ENCODE data around the gene DSTN. TPM values are rescaled to one million over a fixed set of nuclear protein-coding genes. Genes with fewer than 3 reads are reported as not detected.

The DSTN gene
- total and polyA plus RNA-seq, 9 of the 15 experiments (the other 6 are each of a cell fraction or from before 2014, with no cell fraction given) = 25.7 to 88.3 (median 61.0) TPM

DNA sequence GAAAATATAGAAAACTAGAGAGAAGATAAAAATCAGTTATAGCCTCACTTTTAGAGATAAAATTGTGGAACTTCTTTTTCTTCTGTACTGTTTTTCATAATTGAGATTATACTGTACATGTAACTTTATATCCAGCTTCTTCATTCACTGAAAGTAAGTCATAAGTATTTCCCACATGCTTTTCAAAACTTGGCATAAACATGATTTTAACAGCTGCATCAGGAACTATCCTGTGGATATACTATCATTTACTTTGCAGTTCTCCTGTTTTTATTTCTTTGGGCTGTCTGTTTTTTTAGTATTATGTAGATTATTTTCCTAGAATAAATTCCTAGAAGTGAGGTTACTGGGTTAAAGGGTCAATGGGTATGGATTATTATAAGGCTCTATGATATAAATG is 14.8 kb downstream of the DSTN start (continued):
- TF ChIP-seq DNMT1 (IDR thresholded peaks at IDR 0.05) = no peak
- no peak for TF ChIP-seq MEF2A (IDR thresholded peaks at IDR 0.05; ENCODE audit: control insufficient read depth, low read depth, low read length)
- TF ChIP-seq, protein P1, sequence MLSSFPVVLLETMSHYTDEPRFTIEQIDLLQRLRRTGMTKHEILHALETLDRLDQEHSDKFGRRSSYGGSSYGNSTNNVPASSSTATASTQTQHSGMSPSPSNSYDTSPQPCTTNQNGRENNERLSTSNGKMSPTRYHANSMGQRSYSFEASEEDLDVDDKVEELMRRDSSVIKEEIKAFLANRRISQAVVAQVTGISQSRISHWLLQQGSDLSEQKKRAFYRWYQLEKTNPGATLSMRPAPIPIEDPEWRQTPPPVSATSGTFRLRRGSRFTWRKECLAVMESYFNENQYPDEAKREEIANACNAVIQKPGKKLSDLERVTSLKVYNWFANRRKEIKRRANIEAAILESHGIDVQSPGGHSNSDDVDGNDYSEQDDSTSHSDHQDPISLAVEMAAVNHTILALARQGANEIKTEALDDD (IDR thresholded peaks at IDR 0.05) = no peak
- no peak for TF ChIP-seq LCOR (CRISPR knock-in tag; IDR thresholded peaks at IDR 0.05)
- no peak for TF ChIP-seq E2F3 (CRISPR knock-in tag; IDR thresholded peaks at IDR 0.05)
- TF ChIP-seq ELF1 (tag; IDR thresholded peaks at IDR 0.05) = no peak

DNA sequence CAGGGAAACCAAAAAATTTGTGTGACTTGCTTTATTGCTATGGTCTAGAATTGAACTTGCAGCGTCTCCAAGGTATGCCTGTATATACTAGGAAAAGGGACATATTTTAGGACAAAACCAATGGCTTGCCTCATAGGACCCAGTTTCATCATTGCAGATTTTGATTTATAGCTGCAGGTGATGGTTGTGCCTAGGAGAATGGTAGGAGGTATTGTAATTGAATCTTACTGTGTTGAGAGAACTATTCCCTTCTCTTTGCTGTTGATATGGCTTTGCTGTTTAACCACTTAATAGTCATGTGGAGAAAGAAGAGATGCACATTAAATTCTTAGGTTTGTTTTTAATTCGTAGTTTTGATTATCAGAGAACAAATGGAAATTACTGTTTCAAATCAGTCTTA is 16.4 kb downstream of the DSTN start:
- BruUV-seq (replicated peaks) = no TSS peak
- Histone ChIP-seq H3K27me3 (ENCODE audit: control insufficient read depth in 2 of 2, insufficient read depth in 2 of 2, low read length in 2 of 2) (no peaks in the 10 kb centered on the region), H3K4me1 (replicated peaks in 1 of 2; ENCODE audit: control insufficient read depth in 2 of 2, insufficient read depth in 2 of 2, low read length in 2 of 2) (peaks cover 0 to 8% of the 10 kb centered on the region in 2 experiments; a peak in 3 of 5 replicates), H4K20me1 (replicated peaks; ENCODE audit: control insufficient read depth, insufficient read depth, low read length) (no peaks in the 10 kb centered on the region), H2AFZ (ENCODE audit: low read depth, low read length) (no peak overlapping the region), H3K9me1 (ENCODE audit: control insufficient read depth, insufficient read depth, low read length) (no peaks in the 10 kb centered on the region), H3K79me2 (ENCODE audit: control insufficient read depth, insufficient read depth, low read length) (peaks cover 23% of the 10 kb centered on the region; the same call in 2 of the 3 replicates), H3K9ac (ENCODE audit: insufficient read depth in 1 of 2, low read depth in 2 of 2, low read length in 2 of 2) (no peak overlapping the region), H3K4me3 (no peak overlapping the region), H3K4me2 (ENCODE audit: insufficient read depth, low read length) (no peak overlapping the region), H3K9me3 (replicated peaks; ENCODE audit: control insufficient read depth, insufficient read depth, low read depth, low read length) (no peaks in the 10 kb centered on the region), H3K27ac (ENCODE audit: extremely low read depth, low read depth, low read length) (no peak overlapping the region), H3K36me3 (ENCODE audit: control insufficient read depth, insufficient read depth, low read length) (no peaks in the 10 kb centered on the region)
- no peak for ATAC-seq
- CTCF ChIA-PET (ENCODE audit: low intra/inter-chr PET ratio) = no interaction called here
- FAIRE-seq = no peak
- no peak for DNase-seq (ENCODE audit: extremely low read depth in 1 of 4, low spot score in 3 of 4)
- 66% methylated on average over 2 of the region's 2 CpGs for WGBS (ENCODE audit: insufficient coverage, low coverage, missing lambda C conversion rate)
- in situ Hi-C loops (cut with MboI) = no loop called here
- intact Hi-C loops (cut with micrococcal nuclease) = no loop called here
- POLR2A ChIA-PET = interaction anchor here (1.2 kb wide), 1 partner anchor 8 kb away, joined by 3 read pairs; no protein-coding TSS in a partner anchor
- TF ChIP-seq, protein P2, sequence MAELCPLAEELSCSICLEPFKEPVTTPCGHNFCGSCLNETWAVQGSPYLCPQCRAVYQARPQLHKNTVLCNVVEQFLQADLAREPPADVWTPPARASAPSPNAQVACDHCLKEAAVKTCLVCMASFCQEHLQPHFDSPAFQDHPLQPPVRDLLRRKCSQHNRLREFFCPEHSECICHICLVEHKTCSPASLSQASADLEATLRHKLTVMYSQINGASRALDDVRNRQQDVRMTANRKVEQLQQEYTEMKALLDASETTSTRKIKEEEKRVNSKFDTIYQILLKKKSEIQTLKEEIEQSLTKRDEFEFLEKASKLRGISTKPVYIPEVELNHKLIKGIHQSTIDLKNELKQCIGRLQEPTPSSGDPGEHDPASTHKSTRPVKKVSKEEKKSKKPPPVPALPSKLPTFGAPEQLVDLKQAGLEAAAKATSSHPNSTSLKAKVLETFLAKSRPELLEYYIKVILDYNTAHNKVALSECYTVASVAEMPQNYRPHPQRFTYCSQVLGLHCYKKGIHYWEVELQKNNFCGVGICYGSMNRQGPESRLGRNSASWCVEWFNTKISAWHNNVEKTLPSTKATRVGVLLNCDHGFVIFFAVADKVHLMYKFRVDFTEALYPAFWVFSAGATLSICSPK (IDR thresholded peaks at IDR 0.05; ENCODE audit: borderline replicate concordance) = no peak
- TF ChIP-seq DPF2 (IDR thresholded peaks at IDR 0.05) (no peak), SAFB2 (IDR thresholded peaks at IDR 0.05; ENCODE audit: borderline replicate concordance, low read depth, low read length, severe bottlenecking) (no peak), MBD2 (IDR thresholded peaks at IDR 0.05; ENCODE audit: borderline replicate concordance, low read depth) (no peak), ZNF707 (CRISPR knock-in tag; conservative IDR thresholded peaks at IDR 0.05) (no peak), TFAM (CRISPR knock-in tag; conservative IDR thresholded peaks at IDR 0.05) (no peak), HDAC3 (IDR thresholded peaks at IDR 0.05; ENCODE audit: borderline replicate concordance, partially characterized antibody) (no peak), GABPB2 (CRISPR knock-in tag; conservative IDR thresholded peaks at IDR 0.05) (no peak)
- TF ChIP-seq, protein P3, sequence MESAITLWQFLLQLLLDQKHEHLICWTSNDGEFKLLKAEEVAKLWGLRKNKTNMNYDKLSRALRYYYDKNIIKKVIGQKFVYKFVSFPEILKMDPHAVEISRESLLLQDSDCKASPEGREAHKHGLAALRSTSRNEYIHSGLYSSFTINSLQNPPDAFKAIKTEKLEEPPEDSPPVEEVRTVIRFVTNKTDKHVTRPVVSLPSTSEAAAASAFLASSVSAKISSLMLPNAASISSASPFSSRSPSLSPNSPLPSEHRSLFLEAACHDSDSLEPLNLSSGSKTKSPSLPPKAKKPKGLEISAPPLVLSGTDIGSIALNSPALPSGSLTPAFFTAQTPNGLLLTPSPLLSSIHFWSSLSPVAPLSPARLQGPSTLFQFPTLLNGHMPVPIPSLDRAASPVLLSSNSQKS (CRISPR knock-in tag; IDR thresholded peaks at IDR 0.05) = no peak
- TF ChIP-seq, protein P4, sequence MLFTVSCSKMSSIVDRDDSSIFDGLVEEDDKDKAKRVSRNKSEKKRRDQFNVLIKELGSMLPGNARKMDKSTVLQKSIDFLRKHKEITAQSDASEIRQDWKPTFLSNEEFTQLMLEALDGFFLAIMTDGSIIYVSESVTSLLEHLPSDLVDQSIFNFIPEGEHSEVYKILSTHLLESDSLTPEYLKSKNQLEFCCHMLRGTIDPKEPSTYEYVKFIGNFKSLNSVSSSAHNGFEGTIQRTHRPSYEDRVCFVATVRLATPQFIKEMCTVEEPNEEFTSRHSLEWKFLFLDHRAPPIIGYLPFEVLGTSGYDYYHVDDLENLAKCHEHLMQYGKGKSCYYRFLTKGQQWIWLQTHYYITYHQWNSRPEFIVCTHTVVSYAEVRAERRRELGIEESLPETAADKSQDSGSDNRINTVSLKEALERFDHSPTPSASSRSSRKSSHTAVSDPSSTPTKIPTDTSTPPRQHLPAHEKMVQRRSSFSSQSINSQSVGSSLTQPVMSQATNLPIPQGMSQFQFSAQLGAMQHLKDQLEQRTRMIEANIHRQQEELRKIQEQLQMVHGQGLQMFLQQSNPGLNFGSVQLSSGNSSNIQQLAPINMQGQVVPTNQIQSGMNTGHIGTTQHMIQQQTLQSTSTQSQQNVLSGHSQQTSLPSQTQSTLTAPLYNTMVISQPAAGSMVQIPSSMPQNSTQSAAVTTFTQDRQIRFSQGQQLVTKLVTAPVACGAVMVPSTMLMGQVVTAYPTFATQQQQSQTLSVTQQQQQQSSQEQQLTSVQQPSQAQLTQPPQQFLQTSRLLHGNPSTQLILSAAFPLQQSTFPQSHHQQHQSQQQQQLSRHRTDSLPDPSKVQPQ (CRISPR knock-in tag; IDR thresholded peaks at IDR 0.05; ENCODE audit: borderline replicate concordance) = no peak
